ENCODE measurements around the gene ZNF805.

GRCh38 chr19:57263244-57263741 is 22.9 kb downstream of the ZNF805 start:
- TF ChIP-seq, protein P1, sequence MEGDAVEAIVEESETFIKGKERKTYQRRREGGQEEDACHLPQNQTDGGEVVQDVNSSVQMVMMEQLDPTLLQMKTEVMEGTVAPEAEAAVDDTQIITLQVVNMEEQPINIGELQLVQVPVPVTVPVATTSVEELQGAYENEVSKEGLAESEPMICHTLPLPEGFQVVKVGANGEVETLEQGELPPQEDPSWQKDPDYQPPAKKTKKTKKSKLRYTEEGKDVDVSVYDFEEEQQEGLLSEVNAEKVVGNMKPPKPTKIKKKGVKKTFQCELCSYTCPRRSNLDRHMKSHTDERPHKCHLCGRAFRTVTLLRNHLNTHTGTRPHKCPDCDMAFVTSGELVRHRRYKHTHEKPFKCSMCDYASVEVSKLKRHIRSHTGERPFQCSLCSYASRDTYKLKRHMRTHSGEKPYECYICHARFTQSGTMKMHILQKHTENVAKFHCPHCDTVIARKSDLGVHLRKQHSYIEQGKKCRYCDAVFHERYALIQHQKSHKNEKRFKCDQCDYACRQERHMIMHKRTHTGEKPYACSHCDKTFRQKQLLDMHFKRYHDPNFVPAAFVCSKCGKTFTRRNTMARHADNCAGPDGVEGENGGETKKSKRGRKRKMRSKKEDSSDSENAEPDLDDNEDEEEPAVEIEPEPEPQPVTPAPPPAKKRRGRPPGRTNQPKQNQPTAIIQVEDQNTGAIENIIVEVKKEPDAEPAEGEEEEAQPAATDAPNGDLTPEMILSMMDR (IDR thresholded peaks at IDR 0.05), result no peak
- TF ChIP-seq POLR2A (IDR thresholded peaks at IDR 0.05), result no peak
